WTC11 (cell line): ENCODE measurements around the gene DHCR7.

ENCODE experiments used
- CREB1 ChIP-seq: sonication (generic); formaldehyde crosslinking; IDR thresholded peaks from 2 replicates; pipeline ENCODE4 v1.8.0; 2023; ENCODE audit warnings: mild to moderate bottlenecking, missing genetic modification reagents
- HMGXB4 ChIP-seq: sonication (generic); formaldehyde crosslinking; IDR thresholded peaks from 2 replicates; pipeline ENCODE4 v1.8.1; 2023; ENCODE audit warnings: mild to moderate bottlenecking, moderate library complexity, missing genetic modification reagents
- MLX ChIP-seq: sonication (generic); formaldehyde crosslinking; IDR thresholded peaks from 2 replicates; pipeline ENCODE4 v1.8.1; 2023; ENCODE audit warnings: mild to moderate bottlenecking, missing genetic modification reagents, moderate library complexity
- NR2C2 ChIP-seq: sonication (generic); formaldehyde crosslinking; IDR thresholded peaks from 2 replicates; pipeline ENCODE4 v1.8.0; 2022; ENCODE audit warnings: mild to moderate bottlenecking, missing genetic modification reagents
- RELA ChIP-seq: sonication (generic); formaldehyde crosslinking; IDR thresholded peaks from 2 replicates; pipeline ENCODE4 v1.8.1; 2022; ENCODE audit warnings: missing genetic modification reagents, mild to moderate bottlenecking, borderline replicate concordance
- STAT6 ChIP-seq: sonication (generic); formaldehyde crosslinking; conservative IDR thresholded peaks from 2 replicates; pipeline ENCODE4 v1.8.1; 2023; ENCODE audit warnings: mild to moderate bottlenecking, low read depth, missing genetic modification reagents, moderate library complexity
- USF1 ChIP-seq: sonication (generic); formaldehyde crosslinking; IDR thresholded peaks from 2 replicates; pipeline ENCODE4 v1.8.0; 2022; ENCODE audit warnings: mild to moderate bottlenecking, missing genetic modification reagents
- USF2 ChIP-seq: sonication (generic); formaldehyde crosslinking; IDR thresholded peaks from 2 replicates; pipeline ENCODE4 v1.8.1; 2023; ENCODE audit warnings: mild to moderate bottlenecking, missing genetic modification reagents, moderate library complexity
- ZNF423 ChIP-seq: fragments of 250-450 bp; sonication (Bioruptor Pico); IDR thresholded peaks from 2 replicates; pipeline ENCODE4 v2.1.2; 2022; ENCODE audit warnings: mild to moderate bottlenecking, moderate library complexity

GRCh38 chr11:71436861-71437260 is 11.3 kb downstream of the DHCR7 start:
- TF ChIP-seq USF2 (CRISPR knock-in tag) (no peak), HMGXB4 (CRISPR knock-in tag) (no peak), USF1 (no peak), RELA (CRISPR knock-in tag) (no peak), MLX (CRISPR knock-in tag) (no peak), NR2C2 (CRISPR knock-in tag) (no peak), ZNF423 (no peak), CREB1 (no peak), STAT6 (CRISPR knock-in tag) (no peak)
